HL-60 (cell line): ENCODE results near the gene PHC2.

Experiments
- CTCF ChIP-seq: IDR thresholded peaks from one replicate; pipeline ENCODE4 v1.5.1; 2011; ENCODE audit warnings: low read length, control low read depth, inconsistent platforms; ENCODE audit not compliant: insufficient read depth
- GABPA ChIP-seq: IDR thresholded peaks from 2 replicates; pipeline ENCODE4 v1.6.1; 2012; ENCODE audit warnings: low read depth
- POLR2AphosphoS5 ChIP-seq: IDR thresholded peaks from 2 replicates; pipeline ENCODE4 v1.6.1; 2012; ENCODE audit warnings: low read depth
- REST ChIP-seq: IDR thresholded peaks from 2 replicates; pipeline ENCODE4 v1.6.1; 2012; ENCODE audit warnings: low read depth; ENCODE audit not compliant: insufficient replicate concordance

- TF ChIP-seq CTCF (no peak), GABPA (no peak), POLR2AphosphoS5 (no peak), REST (no peak)
Observed at GRCh38 chr1:33401471-33401870, 29.4 kb downstream of the PHC2 start.
